Thymus (tissue), 11 donors: Measurements from ENCODE around the gene PLCH1. TPM values are rescaled to one million over a fixed set of nuclear protein-coding genes. Genes with fewer than 3 reads are reported as not detected.

Experiments used
- DNase-seq, 9 donors: peaks; one replicate each; pipeline ENCODE4 v3.0.0-alpha.2; 2013; ENCODE audit warnings: low spot score in 9 of 9, low read depth in 6 of 9, missing footprints in 1 of 9
- H3K27ac ChIP-seq, 2 donors: one replicate each; pipeline ENCODE4 v1.5.1; 2013; ENCODE audit warnings: control low read depth in 1 of 2, low read depth in 1 of 2, low read length in 1 of 2, mild to moderate bottlenecking in 1 of 2, moderate library complexity in 1 of 2
- H3K27me3 ChIP-seq, 2 donors: one replicate each; pipeline ENCODE4 v1.5.1; 2013; ENCODE audit warnings: low read length in 1 of 2; ENCODE audit not compliant: control insufficient read depth in 2 of 2, insufficient read depth in 1 of 2
- H3K36me3 ChIP-seq, 2 donors: one replicate each; pipeline ENCODE4 v1.5.1; 2013; ENCODE audit warnings: low read length in 1 of 2, mild to moderate bottlenecking in 1 of 2, moderate library complexity in 1 of 2; ENCODE audit not compliant: control insufficient read depth in 2 of 2, insufficient read depth in 2 of 2
- H3K4me1 ChIP-seq, 2 donors: one replicate each; pipeline ENCODE4 v1.5.1; 2013; ENCODE audit warnings: low read length in 2 of 2; ENCODE audit not compliant: control insufficient read depth in 2 of 2, insufficient read depth in 2 of 2
- H3K4me3 ChIP-seq, 2 donors: one replicate each; pipeline ENCODE4 v1.5.1; 2013; ENCODE audit warnings: low read length in 2 of 2, control low read depth in 1 of 2, mild to moderate bottlenecking in 1 of 2
- H3K9me3 ChIP-seq, 2 donors: one replicate each; pipeline ENCODE4 v1.5.1; 2013; ENCODE audit warnings: low read length in 1 of 2, mild to moderate bottlenecking in 1 of 2; ENCODE audit not compliant: control insufficient read depth in 2 of 2, insufficient read depth in 1 of 2
- WGBS: extraction: QIAGEN DNeasy Blood & Tissue Kit; methylation state at CpG from one replicate; pipeline ENCODE4 v1.1.7; 2013; 5-methylcytosine and 5-hydroxymethylcytosine counted together
- polyA plus RNA-seq: library from polyadenylated mRNA; stranded (reverse); fragments of 200-250 nt; gene quantifications from one replicate; pipeline ENCODE4 v1.2.3, GENCODE V29; 2013
- total RNA-seq: library from RNA; stranded (reverse); fragments of 120-200 nt; gene quantifications from one replicate; pipeline ENCODE4 v1.2.4, GENCODE V29; 2013
- donor health status: healthy.

Gene PLCH1
- total and polyA plus RNA-seq, 2 donors = 7.6 to 29.3 TPM

- WGBS = 18% methylated on average over 6 of the region's 6 CpGs
- Histone ChIP-seq H3K36me3 (no peaks in the 10 kb centered on the region), H3K27me3 (no peaks in the 10 kb centered on the region), H3K4me3 (no peak overlapping the region), H3K27ac (no peak overlapping the region), H3K4me1 (peaks cover 0 to 2% of the 10 kb centered on the region in 2 donors), H3K9me3 (no peaks in the 10 kb centered on the region)
- peak in 3 of 9 donors; percentile 4 to 53 (median 30) for DNase-seq
Measured at GRCh38 chr3:155334914-155335723, 409.8 kb downstream of the PLCH1 start.

DNA sequence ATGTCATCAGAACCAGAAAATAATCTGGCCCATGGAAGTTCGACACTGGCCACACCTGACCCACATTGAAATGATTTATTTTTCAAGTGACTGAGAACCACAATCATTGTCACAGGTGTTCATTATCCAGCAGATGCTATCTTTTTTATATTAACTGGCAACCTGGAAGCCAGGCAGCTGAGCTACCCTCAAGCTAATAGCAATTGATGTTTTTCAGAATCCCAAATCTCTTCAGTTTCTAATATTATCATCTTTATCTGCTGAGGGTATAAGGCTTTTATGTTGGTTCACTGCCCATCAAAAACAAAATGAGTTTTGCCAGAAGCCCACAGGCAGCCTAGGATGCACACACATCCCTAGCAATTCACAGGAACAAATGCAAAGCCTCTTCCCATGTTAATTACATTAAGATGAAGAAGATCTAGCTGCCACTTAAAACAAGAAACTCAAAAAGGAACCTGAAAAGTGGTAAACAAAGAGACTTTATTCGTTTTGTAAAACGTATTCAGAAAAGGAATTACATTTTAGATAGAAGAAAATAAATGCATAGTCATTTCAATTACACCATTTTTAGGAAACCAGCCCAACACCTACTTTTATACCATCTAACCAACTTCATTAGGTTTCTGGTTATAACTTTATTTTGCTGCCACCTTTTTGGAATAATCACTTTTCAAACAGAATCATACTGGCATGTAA is 410.5 kb downstream of the PLCH1 start:
- Histone ChIP-seq H3K4me1 (peaks cover 0 to 2% of the 10 kb centered on the region in 2 donors), H3K27me3 (no peaks in the 10 kb centered on the region), H3K9me3 (no peaks in the 10 kb centered on the region), H3K36me3 (no peaks in the 10 kb centered on the region), H3K27ac (no peak overlapping the region), H3K4me3 (no peak overlapping the region)
- no peak for DNase-seq
- 14% methylated on average over 3 of the region's 3 CpGs for WGBS

DNA sequence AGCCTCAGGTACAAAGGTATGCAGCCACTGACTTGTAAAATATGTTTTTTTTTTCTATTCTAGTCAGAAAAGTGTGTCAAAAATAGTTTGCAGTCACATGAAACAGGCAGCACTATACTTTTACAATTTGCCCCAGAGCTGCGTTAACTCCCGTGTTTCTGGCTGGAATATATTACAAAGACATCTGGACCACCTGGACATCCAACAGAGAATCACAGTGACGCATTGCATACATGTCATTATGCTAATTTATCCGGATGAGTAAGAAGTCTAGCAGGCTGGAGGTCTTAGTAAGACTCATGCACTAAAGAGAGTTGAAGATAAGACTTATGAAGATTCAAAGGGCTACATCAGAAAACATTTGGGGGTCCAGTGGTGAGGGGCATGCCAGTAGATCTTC is 412.2 kb downstream of the PLCH1 start:
- Histone ChIP-seq H3K9me3 (no peaks in the 10 kb centered on the region), H3K4me3 (no peak overlapping the region), H3K27ac (no peak overlapping the region), H3K36me3 (no peaks in the 10 kb centered on the region), H3K27me3 (no peaks in the 10 kb centered on the region), H3K4me1 (peaks cover 0 to 2% of the 10 kb centered on the region in 2 donors)
- WGBS = 84% methylated on average over 4 of the region's 4 CpGs
- DNase-seq = no peak

GRCh38 chr3:155331078-155331477 is 413.8 kb downstream of the PLCH1 start:
- no peak overlapping the region for H3K27ac ChIP-seq
- peaks cover 0 to 2% of the 10 kb centered on the region in 2 donors for H3K4me1 ChIP-seq
- no peaks in the 10 kb centered on the region for H3K9me3 ChIP-seq
- H3K27me3 ChIP-seq = no peaks in the 10 kb centered on the region
- DNase-seq = no peak
- H3K36me3 ChIP-seq = no peaks in the 10 kb centered on the region
- H3K4me3 ChIP-seq = no peak overlapping the region
- WGBS = 94% methylated on average over 2 of the region's 2 CpGs

GRCh38 chr3:155330370-155330769 is 414.5 kb downstream of the PLCH1 start:
- Histone ChIP-seq H3K27ac (no peak overlapping the region), H3K27me3 (no peaks in the 10 kb centered on the region), H3K4me1 (peaks cover 0 to 2% of the 10 kb centered on the region in 2 donors), H3K9me3 (no peaks in the 10 kb centered on the region), H3K4me3 (no peak overlapping the region), H3K36me3 (no peaks in the 10 kb centered on the region)
- DNase-seq = no peak

GRCh38 chr3:155329513-155330048 is 415.3 kb downstream of the PLCH1 start:
- WGBS = 95% methylated on average over 6 of the region's 6 CpGs

GRCh38 chr3:155327871-155328270 is 417.0 kb downstream of the PLCH1 start:
- no peak overlapping the region for H3K27ac ChIP-seq
- H3K9me3 ChIP-seq = no peaks in the 10 kb centered on the region
- DNase-seq = no peak
- H3K4me1 ChIP-seq = no peaks in the 10 kb centered on the region
- no peaks in the 10 kb centered on the region for H3K36me3 ChIP-seq
- WGBS = 95% methylated on average over 2 of the region's 2 CpGs
- no peaks in the 10 kb centered on the region for H3K27me3 ChIP-seq
- H3K4me3 ChIP-seq = no peak overlapping the region

More at GRCh38 chr3:155329513-155330048, 415.3 kb downstream of the PLCH1 start:
- H3K36me3 ChIP-seq = no peaks in the 10 kb centered on the region
- H3K27me3 ChIP-seq = no peaks in the 10 kb centered on the region
- no peak overlapping the region for H3K4me3 ChIP-seq
- no peak overlapping the region for H3K27ac ChIP-seq
- no peaks in the 10 kb centered on the region for H3K4me1 ChIP-seq
- H3K9me3 ChIP-seq = no peaks in the 10 kb centered on the region
- no peak for DNase-seq

DNA sequence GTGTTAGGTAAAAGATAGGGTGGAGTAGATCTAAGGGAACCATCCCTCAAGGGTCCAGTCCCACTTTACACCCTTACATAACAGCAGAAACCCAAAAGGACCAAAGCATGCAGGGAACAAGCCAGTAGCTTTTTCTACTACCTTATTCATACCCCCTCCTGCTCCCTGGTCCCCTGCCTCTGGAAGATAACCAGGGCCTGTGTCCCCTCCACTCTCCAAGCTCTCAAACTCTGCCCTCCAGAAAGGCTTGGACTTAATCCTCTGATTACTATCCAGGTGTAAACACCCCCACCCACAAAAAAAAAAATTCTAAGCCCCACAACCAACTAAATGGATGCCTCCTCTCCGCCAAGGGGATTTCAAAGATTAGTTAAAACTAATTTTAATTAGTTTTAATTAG is 417.4 kb downstream of the PLCH1 start:
- no peak overlapping the region for H3K4me3 ChIP-seq
- no peak overlapping the region for H3K27ac ChIP-seq
- 97% methylated on average over 1 of the region's 1 CpG for WGBS
- no peaks in the 10 kb centered on the region for H3K9me3 ChIP-seq
- H3K4me1 ChIP-seq = no peaks in the 10 kb centered on the region
- DNase-seq = no peak
- H3K36me3 ChIP-seq = no peaks in the 10 kb centered on the region
- no peaks in the 10 kb centered on the region for H3K27me3 ChIP-seq

- Histone ChIP-seq H3K27me3 (no peaks in the 10 kb centered on the region), H3K36me3 (no peaks in the 10 kb centered on the region), H3K4me1 (no peaks in the 10 kb centered on the region), H3K4me3 (no peak overlapping the region), H3K9me3 (no peaks in the 10 kb centered on the region), H3K27ac (no peak overlapping the region)
- 86% methylated on average over 4 of the region's 4 CpGs for WGBS
- DNase-seq = no peak
Measured at GRCh38 chr3:155326901-155327300, 418.0 kb downstream of the PLCH1 start.
